ENCODE data around the gene ANKRD37.

The ANKRD37 gene

GRCh38 chr4:185421366-185422124, 24.9 kb downstream of the ANKRD37 start:
- Histone ChIP-seq H3K27me3 (ENCODE audit: insufficient read depth, low read depth) (no peaks in the 10 kb centered on the region), H3K4me2 (no peak overlapping the region), H2AFZ (ENCODE audit: low read depth) (no peak overlapping the region), H3K79me2 (ENCODE audit: insufficient read depth, low read depth) (0 out of 2 replicates have a peak, but pooled peaks cover 5% of the 10 kb centered on the region), H3K9ac (no peak overlapping the region), H3K36me3 (ENCODE audit: insufficient read depth) (no peaks in the 10 kb centered on the region), H3K27ac (no peak overlapping the region), H3K4me1 (ENCODE audit: low read depth, poor library complexity, severe bottlenecking) (peaks cover 21% of the 10 kb centered on the region), H4K20me1 (ENCODE audit: insufficient read depth) (no peaks in the 10 kb centered on the region), H3K4me3 (IDR thresholded peaks at IDR 0.05; ENCODE audit: insufficient read depth, low read depth, low read length) (no peak overlapping the region)
- TF ChIP-seq CTCF (conservative IDR thresholded peaks at IDR 0.05; ENCODE audit: low read depth, low read length), result no peak

- Histone ChIP-seq H3K4me2 (peak overlapping the region; percentile 92), H3K4me1 (ENCODE audit: low read depth, poor library complexity, severe bottlenecking) (peaks cover 21% of the 10 kb centered on the region), H3K27me3 (ENCODE audit: insufficient read depth, low read depth) (no peaks in the 10 kb centered on the region), H3K36me3 (ENCODE audit: insufficient read depth) (no peaks in the 10 kb centered on the region), H3K4me3 (IDR thresholded peaks at IDR 0.05; ENCODE audit: insufficient read depth, low read depth, low read length) (no peak overlapping the region), H4K20me1 (ENCODE audit: insufficient read depth) (no peaks in the 10 kb centered on the region), H3K27ac (peak overlapping the region; percentile 87), H3K79me2 (ENCODE audit: insufficient read depth, low read depth) (0 out of 2 replicates have a peak, but pooled peaks cover 5% of the 10 kb centered on the region), H3K9ac (peak overlapping the region; percentile 95), H2AFZ (ENCODE audit: low read depth) (peak overlapping the region; percentile 95)
- TF ChIP-seq CTCF (conservative IDR thresholded peaks at IDR 0.05; ENCODE audit: low read depth, low read length), result no peak
These were observed 28.4 kb downstream of the ANKRD37 start for GRCh38 chr4:185424905-185425646.

GRCh38 chr4:185425647-185426352, 29.2 kb downstream of the ANKRD37 start, which contains the start of gene UFSP2:
TSS of gene UFSP2 (minus strand) at chr4:185425964. CDS start at chr4:185425868, 96 bp downstream.
- H3K27ac ChIP-seq, result peak within 1 kb of the TSS; percentile 87
- peaks cover 21% of the 10 kb centered on the region for H3K4me1 ChIP-seq (ENCODE audit: low read depth, poor library complexity, severe bottlenecking)
- TF ChIP-seq CTCF (conservative IDR thresholded peaks at IDR 0.05; ENCODE audit: low read depth, low read length), result no peak
- peak within 1 kb of the TSS; percentile 92 for H3K4me2 ChIP-seq
- H4K20me1 ChIP-seq (ENCODE audit: insufficient read depth), result no peaks in the 10 kb centered on the region
- H3K36me3 ChIP-seq (ENCODE audit: insufficient read depth), result no peaks in the 10 kb centered on the region
- peak within 1 kb of the TSS; percentile 95 for H2AFZ ChIP-seq (ENCODE audit: low read depth)
- H3K79me2 ChIP-seq (ENCODE audit: insufficient read depth, low read depth), result 0 out of 2 replicates have a peak, but pooled peaks cover 5% of the 10 kb centered on the region
- H3K4me3 ChIP-seq (IDR thresholded peaks at IDR 0.05; ENCODE audit: insufficient read depth, low read depth, low read length), result no peak within 1 kb of the TSS
- H3K9ac ChIP-seq, result peak within 1 kb of the TSS; percentile 95
- H3K27me3 ChIP-seq (ENCODE audit: insufficient read depth, low read depth), result no peaks in the 10 kb centered on the region

GRCh38 chr4:185426960-185427688, 30.5 kb downstream of the ANKRD37 start:
- TF ChIP-seq CTCF (conservative IDR thresholded peaks at IDR 0.05; ENCODE audit: low read depth, low read length), result no peak
- Histone ChIP-seq H2AFZ (ENCODE audit: low read depth) (no peak overlapping the region), H3K4me1 (ENCODE audit: low read depth, poor library complexity, severe bottlenecking) (peaks cover 15% of the 10 kb centered on the region), H3K4me3 (IDR thresholded peaks at IDR 0.05; ENCODE audit: insufficient read depth, low read depth, low read length) (no peak overlapping the region), H3K9ac (no peak overlapping the region), H3K4me2 (no peak overlapping the region; the same call in 1 of the 2 replicates), H3K36me3 (ENCODE audit: insufficient read depth) (no peaks in the 10 kb centered on the region), H3K27ac (no peak overlapping the region), H3K27me3 (ENCODE audit: insufficient read depth, low read depth) (no peaks in the 10 kb centered on the region), H3K79me2 (ENCODE audit: insufficient read depth, low read depth) (0 out of 2 replicates have a peak, but pooled peaks cover 5% of the 10 kb centered on the region), H4K20me1 (ENCODE audit: insufficient read depth) (no peaks in the 10 kb centered on the region)
